ENCODE data around the gene PRICKLE1.

GRCh38 chr12:42606471-42606870 lies 16.9 kb upstream of the PRICKLE1 start:
- no peak for TF ChIP-seq RAD21 (conservative IDR thresholded peaks at IDR 0.05)
- TF ChIP-seq CTCF (IDR thresholded peaks at IDR 0.05; ENCODE audit: poor library complexity, severe bottlenecking), result no peak
- no peak for TF ChIP-seq TAF1 (IDR thresholded peaks at IDR 0.05; ENCODE audit: low read depth)
